HG03108 (cell line): ENCODE results near the gene HBG1.

Experiments used
- ATAC-seq: cut with Tn5 transposase; IDR thresholded peaks from one replicate; pipeline ENCODE4 v1.9.1; 2021; ENCODE audit warnings: moderate library complexity; ENCODE audit not compliant: unreplicated experiment

HBG1 gene

DNA sequence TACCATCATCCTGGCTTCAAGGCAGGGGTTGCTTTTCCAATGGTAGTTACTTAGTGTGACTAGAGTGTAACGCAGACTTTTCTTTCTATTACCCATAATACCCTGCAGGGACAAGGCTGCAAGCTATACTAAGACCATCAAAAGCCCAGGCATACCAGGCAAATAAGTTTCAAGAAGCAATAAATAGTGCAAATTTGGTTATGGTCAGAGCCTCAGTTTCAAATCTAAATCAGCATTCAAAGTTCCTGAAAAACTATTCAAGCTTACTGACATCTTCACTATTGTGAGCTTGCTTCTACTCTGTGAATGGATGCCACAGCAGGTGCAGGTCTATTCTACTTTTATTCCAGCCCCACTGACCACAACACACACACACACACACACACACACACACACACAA is 20.3 kb downstream of the HBG1 start:
- no peak for ATAC-seq

GRCh38 chr11:5228124-5228523 is 21.5 kb downstream of the HBG1 start:
- no peak for ATAC-seq

DNA sequence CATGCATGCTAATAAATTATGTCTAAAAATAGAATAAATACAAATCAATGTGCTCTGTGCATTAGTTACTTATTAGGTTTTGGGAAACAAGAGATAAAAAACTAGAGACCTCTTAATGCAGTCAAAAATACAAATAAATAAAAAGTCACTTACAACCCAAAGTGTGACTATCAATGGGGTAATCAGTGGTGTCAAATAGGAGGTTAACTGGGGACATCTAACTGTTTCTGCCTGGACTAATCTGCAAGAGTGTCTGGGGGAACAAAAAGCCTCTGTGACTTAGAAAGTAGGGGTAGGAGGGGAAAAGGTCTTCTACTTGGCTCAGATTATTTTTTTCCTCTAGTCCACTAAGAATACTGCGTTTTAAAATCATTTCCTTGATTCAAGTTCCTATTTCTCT is 22.0 kb downstream of the HBG1 start:
- ATAC-seq = no peak

DNA sequence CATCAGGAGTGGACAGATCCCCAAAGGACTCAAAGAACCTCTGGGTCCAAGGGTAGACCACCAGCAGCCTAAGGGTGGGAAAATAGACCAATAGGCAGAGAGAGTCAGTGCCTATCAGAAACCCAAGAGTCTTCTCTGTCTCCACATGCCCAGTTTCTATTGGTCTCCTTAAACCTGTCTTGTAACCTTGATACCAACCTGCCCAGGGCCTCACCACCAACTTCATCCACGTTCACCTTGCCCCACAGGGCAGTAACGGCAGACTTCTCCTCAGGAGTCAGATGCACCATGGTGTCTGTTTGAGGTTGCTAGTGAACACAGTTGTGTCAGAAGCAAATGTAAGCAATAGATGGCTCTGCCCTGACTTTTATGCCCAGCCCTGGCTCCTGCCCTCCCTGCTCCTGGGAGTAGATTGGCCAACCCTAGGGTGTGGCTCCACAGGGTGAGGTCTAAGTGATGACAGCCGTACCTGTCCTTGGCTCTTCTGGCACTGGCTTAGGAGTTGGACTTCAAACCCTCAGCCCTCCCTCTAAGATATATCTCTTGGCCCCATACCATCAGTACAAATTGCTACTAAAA is 22.8 kb downstream of the HBG1 start, which contains the start of gene HBB:
Gene HBB (minus strand): TSS at position 340 of the 579 bp plus-strand sequence. CDS start 50 bp downstream, at position 290.
- no peak for ATAC-seq

GRCh38 chr11:5225480-5225871 is 24.2 kb downstream of the HBG1 start:
- ATAC-seq = no peak

DNA sequence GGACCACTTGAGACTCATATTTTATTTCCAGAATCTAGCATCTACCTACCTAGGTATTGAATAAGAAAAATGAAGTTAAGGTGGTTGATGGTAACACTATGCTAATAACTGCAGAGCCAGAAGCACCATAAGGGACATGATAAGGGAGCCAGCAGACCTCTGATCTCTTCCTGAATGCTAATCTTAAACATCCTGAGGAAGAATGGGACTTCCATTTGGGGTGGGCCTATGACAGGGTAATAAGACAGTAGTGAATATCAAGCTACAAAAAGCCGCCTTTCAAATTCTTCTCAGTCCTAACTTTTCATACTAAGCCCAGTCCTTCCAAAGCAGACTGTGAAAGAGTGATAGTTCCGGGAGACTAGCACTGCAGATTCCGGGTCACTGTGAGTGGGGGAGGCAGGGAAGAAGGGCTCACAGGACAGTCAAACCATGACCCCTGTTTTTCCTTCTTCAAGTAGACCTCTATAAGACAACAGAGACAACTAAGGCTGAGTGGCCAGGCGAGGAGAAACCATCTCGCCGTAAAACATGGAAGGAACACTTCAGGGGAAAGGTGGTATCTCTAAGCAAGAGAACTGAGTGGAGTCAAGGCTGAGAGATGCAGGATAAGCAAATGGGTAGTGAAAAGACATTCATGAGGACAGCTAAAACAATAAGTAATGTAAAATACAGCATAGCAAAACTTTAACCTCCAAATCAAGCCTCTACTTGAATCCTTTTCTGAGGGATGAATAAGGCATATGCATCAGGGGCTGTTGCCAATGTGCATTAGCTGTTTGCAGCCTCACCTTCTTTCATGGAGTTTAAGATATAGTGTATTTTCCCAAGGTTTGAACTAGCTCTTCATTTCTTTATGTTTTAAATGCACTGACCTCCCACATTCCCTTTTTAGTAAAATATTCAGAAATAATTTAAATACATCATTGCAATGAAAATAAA is 24.8 kb downstream of the HBG1 start:
- no peak for ATAC-seq

DNA sequence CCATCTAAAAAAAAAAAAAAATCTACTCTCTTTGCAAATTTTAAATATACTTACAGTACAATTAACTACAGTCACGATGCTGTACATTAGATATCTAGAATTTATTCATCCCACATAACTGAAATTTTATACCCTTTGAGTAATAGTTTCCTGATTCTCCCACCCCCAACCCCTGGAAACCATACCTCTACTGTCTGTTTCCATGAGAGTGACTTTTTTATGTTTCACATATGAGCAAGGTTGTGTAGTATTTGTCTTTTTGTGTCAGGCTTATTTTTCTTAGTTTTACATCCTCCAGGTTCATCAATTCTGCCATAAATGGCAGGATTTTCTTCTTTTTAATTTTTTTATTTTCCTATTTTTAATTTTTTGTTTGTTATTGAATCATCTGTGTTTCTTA is 26.0 kb downstream of the HBG1 start:
- ATAC-seq = no peak

- no peak for ATAC-seq
Measured at GRCh38 chr11:5223146-5223545, 26.5 kb downstream of the HBG1 start.

DNA sequence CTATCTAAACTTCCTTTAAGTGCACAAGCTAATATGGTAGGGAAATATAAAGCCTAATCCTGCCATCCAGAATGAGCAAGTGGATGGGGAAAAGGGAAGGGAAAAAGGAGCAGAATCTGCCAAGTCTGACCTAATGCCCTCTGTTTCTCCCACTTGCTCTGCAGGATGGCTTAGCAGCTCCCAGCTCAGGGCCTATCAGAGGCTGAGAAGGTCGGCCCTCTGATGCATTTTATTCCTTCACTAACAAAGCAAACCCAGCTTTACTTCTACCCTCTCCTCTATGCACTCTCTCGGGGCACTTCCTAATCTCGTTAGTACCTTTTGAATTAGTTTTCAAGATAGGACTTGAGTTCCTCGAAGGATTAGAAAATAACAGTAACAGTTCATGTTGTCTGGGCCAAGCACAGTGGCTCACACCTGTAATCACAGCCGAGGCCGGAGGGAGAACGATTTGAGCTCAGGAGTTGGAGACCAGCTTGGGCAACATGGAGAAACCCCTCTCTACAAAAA is 39.2 kb downstream of the HBG1 start:
- no peak for ATAC-seq

- ATAC-seq = no peak
Measured at GRCh38 chr11:5204787-5205186, 44.9 kb downstream of the HBG1 start.

DNA sequence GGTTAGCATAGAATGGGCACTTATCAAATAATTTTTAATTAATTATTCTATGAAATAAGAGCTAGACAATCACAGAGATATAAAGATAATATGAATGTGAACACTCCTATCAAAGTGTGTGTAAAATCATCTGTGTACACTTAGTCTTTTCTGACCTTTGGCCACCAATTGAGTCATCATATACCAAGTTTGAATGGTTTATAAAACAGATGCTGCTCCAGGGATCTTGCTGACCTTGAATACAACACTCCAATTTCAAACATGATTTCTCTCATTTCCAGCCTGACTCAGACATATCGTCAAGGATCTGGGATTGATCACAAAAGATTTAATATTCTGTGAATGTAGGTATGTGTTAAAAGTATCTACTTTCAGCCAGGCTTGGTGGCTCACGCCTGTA is 46.3 kb downstream of the HBG1 start:
- ATAC-seq = no peak

- no peak for ATAC-seq
Measured at GRCh38 chr11:5200582-5200981, 49.1 kb downstream of the HBG1 start, which contains the start of gene OR51V1. TSS of gene OR51V1 (minus strand) at chr11:5200682. CDS start at chr11:5200682, 0 bp downstream.

GRCh38 chr11:5198285-5198684 is 51.4 kb downstream of the HBG1 start:
- ATAC-seq = no peak
